ENCODE results near the gene BEST2.

Gene BEST2

GRCh38 chr19:12770922-12771321 lies 19.3 kb downstream of the BEST2 start:
- DNase-seq (ENCODE audit: low spot score): no peak

GRCh38 chr19:12772323-12772722 lies 20.7 kb downstream of the BEST2 start:
- no peak for DNase-seq (ENCODE audit: low spot score)

GRCh38 chr19:12773571-12773970 lies 22.0 kb downstream of the BEST2 start:
- DNase-seq (ENCODE audit: low spot score): peak; percentile 72

GRCh38 chr19:12774588-12775555 lies 23.3 kb downstream of the BEST2 start, which contains the start of gene HOOK2:
Gene HOOK2, minus strand, starts transcription at chr19:12775552. Its CDS starts 103 bp downstream, at chr19:12775449.
- DNase-seq (ENCODE audit: low spot score): no peak

- peak; percentile 75 for DNase-seq (ENCODE audit: low spot score)
Observed at GRCh38 chr19:12777217-12778016, 25.8 kb downstream of the BEST2 start.

GRCh38 chr19:12778017-12778904 lies 26.7 kb downstream of the BEST2 start:
- peak; percentile 66 for DNase-seq (ENCODE audit: low spot score)

- no peak for DNase-seq (ENCODE audit: low spot score)
Observed at GRCh38 chr19:12778905-12779161, 27.2 kb downstream of the BEST2 start.

- DNase-seq (ENCODE audit: low spot score): peak; percentile 41
Observed at GRCh38 chr19:12779162-12779993, 27.8 kb downstream of the BEST2 start.

GRCh38 chr19:12782174-12782423 lies 30.5 kb downstream of the BEST2 start:
- DNase-seq (ENCODE audit: low spot score): no peak

- DNase-seq (ENCODE audit: low spot score): peak; percentile 77
Observed at GRCh38 chr19:12782424-12783290, 31.1 kb downstream of the BEST2 start.

- no peak for DNase-seq (ENCODE audit: low spot score)
Observed at GRCh38 chr19:12783291-12783848, 31.8 kb downstream of the BEST2 start.

GRCh38 chr19:12783849-12784393 lies 32.3 kb downstream of the BEST2 start:
- no peak for DNase-seq (ENCODE audit: low spot score)

- no peak for DNase-seq (ENCODE audit: low spot score)
Observed at GRCh38 chr19:12784394-12784870, 32.8 kb downstream of the BEST2 start.

- no peak for DNase-seq (ENCODE audit: low spot score)
Observed at GRCh38 chr19:12784871-12785430, 33.4 kb downstream of the BEST2 start.

- DNase-seq (ENCODE audit: low spot score): no peak
Observed at GRCh38 chr19:12785431-12786031, 33.9 kb downstream of the BEST2 start.

- DNase-seq (ENCODE audit: low spot score): no peak
Observed at GRCh38 chr19:12786141-12786870, 34.7 kb downstream of the BEST2 start.

GRCh38 chr19:12786952-12787351 lies 35.4 kb downstream of the BEST2 start:
- DNase-seq (ENCODE audit: low spot score): no peak

- DNase-seq (ENCODE audit: low spot score): no peak
Observed at GRCh38 chr19:12787458-12787857, 35.9 kb downstream of the BEST2 start.
